ENCODE results near the gene CES4A. TPM values are rescaled to one million over a fixed set of nuclear protein-coding genes. Genes with fewer than 3 reads are reported as not detected.
"Not testable (repeated sequence)": the region's sequence is repeated elsewhere in the genome, so short reads cannot be mapped to it uniquely, and the experiment has no call there.

Gene CES4A
- total RNA-seq, 4 donors from 2014 or later, result 4.8 to 9.6 (median 6.4) TPM

DNA sequence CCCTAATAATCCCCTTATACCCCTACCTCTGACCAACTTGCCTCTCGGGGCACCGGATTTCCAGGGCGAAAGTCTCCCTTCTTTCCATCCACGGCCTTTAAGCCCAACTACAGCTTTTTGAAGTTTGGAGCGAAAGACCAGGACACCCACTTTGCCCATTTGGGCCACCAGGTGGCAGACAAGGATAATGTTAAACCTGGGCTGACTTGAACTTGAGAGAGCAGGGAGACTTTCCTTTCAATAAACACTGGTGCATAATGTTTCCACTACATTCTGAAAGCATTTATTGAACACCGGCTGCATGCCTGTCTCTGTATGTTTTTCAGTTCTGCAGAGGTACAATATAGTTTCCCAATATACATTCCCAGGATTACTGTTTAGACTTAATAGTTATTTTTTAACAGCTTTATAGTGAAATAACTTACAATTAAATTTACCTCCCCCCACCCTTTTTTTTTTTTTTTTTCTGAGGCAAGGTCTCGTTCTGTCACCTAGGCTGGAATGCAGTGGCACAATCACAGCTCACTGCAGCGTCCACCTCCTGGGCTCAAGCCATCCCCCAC, 34.2 kb upstream of the CES4A start:
- H3K9me3 ChIP-seq, result no peaks in the 10 kb centered on the region
- peaks cover 0 to 41% (median 10%) of the 10 kb centered on the region in 3 donors for H3K4me1 ChIP-seq
- intact Hi-C loops (cut with DNase I), result no loop called here
- peaks cover 0 to 15% (median 0%) of the 10 kb centered on the region in 4 donors for H3K27me3 ChIP-seq
- DNase-seq, result no peak
- no peaks in the 10 kb centered on the region for H3K36me3 ChIP-seq
- H3K4me3 ChIP-seq, result no peak overlapping the region
- TF ChIP-seq, protein P1, sequence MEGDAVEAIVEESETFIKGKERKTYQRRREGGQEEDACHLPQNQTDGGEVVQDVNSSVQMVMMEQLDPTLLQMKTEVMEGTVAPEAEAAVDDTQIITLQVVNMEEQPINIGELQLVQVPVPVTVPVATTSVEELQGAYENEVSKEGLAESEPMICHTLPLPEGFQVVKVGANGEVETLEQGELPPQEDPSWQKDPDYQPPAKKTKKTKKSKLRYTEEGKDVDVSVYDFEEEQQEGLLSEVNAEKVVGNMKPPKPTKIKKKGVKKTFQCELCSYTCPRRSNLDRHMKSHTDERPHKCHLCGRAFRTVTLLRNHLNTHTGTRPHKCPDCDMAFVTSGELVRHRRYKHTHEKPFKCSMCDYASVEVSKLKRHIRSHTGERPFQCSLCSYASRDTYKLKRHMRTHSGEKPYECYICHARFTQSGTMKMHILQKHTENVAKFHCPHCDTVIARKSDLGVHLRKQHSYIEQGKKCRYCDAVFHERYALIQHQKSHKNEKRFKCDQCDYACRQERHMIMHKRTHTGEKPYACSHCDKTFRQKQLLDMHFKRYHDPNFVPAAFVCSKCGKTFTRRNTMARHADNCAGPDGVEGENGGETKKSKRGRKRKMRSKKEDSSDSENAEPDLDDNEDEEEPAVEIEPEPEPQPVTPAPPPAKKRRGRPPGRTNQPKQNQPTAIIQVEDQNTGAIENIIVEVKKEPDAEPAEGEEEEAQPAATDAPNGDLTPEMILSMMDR (IDR thresholded peaks at IDR 0.05), result peak; percentile 84 to 90 (median 86)
- no peak for TF ChIP-seq POLR2A (IDR thresholded peaks at IDR 0.05)
- 8 to 15% methylated on average over 7 to 8 of the region's 8 CpGs for WGBS, 2 donors
- peak overlapping the region in 3 of 4 donors; percentile 11 to 68 (median 48) for H3K27ac ChIP-seq

DNA sequence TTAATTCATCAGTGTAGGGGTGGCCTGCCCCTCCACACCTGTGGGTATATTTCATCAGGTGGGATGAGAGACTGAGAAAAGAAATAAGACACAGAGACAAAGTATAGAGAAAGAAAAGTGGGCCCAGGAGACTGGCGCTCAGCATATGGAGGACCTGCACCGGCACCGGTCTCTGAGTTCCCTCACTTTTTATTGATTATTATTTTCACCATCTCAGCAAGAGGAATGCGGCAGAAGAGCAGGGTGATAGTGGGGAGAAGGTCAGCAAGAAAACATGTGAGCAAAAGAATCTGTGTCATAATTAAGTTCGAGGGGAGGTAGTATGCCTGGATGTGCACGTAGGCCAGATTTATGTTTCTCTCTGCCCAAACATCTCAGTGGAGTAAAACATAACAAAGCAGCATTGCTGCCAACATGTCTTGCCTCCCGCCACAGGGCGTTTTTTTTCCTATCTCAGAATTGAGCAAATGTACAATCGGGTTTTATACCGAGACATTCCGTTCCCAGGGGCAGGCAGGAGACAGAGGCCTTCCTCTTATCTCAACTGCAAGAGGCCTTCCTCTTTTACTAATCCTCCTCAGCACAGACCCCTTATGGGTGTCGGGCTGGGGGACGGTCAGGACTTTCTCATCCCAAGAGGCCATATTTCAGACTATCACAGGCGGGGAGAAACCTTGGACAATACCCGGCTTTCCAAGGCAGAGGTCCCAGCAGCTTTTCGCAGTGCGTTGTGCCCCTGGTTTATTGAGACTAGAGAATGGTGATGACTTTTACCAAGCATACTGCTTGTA, 32.8 kb upstream of the CES4A start:
- H3K4me3 ChIP-seq; H3K27me3 ChIP-seq; H3K9me3 ChIP-seq; DNase-seq; intact Hi-C loops (cut with DNase I); H3K27ac ChIP-seq; H3K36me3 ChIP-seq: not testable (repeated sequence)
- peaks cover 0 to 44% (median 9%) of the 10 kb centered on the region in 3 donors for H3K4me1 ChIP-seq
- 84 to 89% methylated on average over 17 of the region's 17 CpGs for WGBS, 2 donors

DNA sequence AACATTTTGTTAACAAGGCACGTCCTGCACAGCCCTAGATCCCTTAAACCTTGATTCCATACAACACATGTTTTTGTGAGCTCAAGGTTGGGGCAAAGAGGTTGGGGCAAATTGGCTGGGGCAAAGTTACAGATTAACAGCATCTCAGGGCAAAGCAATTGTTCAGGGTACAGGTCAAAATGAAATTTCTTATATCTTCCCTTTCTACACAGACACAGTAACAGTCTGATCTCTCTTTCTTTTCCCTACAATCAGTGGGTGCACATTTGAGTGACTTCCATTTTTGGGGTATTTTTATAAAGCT, 32.3 kb upstream of the CES4A start:
- H3K4me3 ChIP-seq; H3K36me3 ChIP-seq; H3K27me3 ChIP-seq; intact Hi-C loops (cut with DNase I); DNase-seq; H3K9me3 ChIP-seq; H3K27ac ChIP-seq: not testable (repeated sequence)
- WGBS, 2 donors, result 88% methylated on average over 1 of the region's 1 CpG
- peaks cover 3 to 44% (median 14%) of the 10 kb centered on the region in 3 donors for H3K4me1 ChIP-seq

- Histone ChIP-seq H3K27ac (no peak overlapping the region), H3K36me3 (no peaks in the 10 kb centered on the region), H3K9me3 (no peaks in the 10 kb centered on the region), H3K4me3 (no peak overlapping the region), H3K4me1 (peaks cover 14 to 45% (median 26%) of the 10 kb centered on the region in 3 donors), H3K27me3 (peaks cover 0 to 7% (median 0%) of the 10 kb centered on the region in 4 donors)
- TF ChIP-seq, protein P1 (IDR thresholded peaks at IDR 0.05), result no peak
- no peak for TF ChIP-seq POLR2A (IDR thresholded peaks at IDR 0.05)
- 56 to 79% methylated on average over 7 of the region's 7 CpGs for WGBS, 2 donors
- DNase-seq, result no peak
- intact Hi-C loops (cut with DNase I), result no loop called here
These were observed 29.3 kb upstream of the CES4A start for GRCh38 chr16:66958857-66959703.

DNA sequence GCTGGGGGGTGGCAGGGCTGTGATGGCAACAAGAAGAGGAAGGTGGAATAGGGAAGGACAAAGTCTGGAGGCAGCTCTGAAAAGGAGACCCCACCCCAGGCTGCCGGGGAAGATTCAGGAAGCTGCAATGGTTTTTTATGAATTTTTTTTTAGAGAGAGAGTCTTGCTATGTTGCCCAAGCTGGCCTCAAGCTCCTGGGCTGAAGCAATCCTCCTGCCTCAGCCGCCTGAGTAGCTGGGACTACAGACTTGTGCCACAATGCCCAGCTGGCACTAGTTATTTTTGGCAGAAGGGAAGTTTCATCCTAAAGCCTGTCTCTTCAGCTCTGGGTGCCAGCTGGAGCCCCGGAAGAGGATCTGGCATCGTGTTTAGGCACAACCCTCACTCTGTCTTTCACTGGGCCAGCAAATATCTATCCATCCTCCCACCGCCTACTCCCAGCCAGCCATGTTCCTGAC, 28.7 kb upstream of the CES4A start:
- intact Hi-C loops (cut with DNase I), result no loop called here
- peak overlapping the region in 1 of 4 donors; percentile 31 for H3K27ac ChIP-seq
- no peak for DNase-seq

DNA sequence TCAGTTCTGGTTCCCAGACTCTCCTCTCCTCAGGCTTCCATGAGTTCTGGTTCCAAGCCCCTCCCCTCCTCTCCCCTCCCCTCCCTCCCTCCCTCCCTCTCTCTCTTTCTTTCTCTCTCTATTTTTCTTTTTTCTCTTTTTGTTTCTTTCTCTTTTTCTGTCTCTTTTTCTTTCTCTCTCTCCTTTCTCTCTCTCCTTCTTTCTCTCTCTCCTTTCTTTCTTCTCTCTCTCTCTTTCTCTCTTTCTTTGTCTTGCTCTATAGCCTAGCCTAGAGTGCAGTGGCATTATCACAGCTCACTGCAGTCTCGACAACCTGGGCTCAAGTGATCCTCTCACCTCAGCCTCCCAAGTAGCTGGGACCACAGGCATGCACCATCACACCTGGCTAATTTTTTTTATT, 28.1 kb upstream of the CES4A start:
- Histone ChIP-seq H3K4me3 (no peak overlapping the region), H3K36me3 (no peaks in the 10 kb centered on the region), H3K9me3 (no peaks in the 10 kb centered on the region), H3K27ac (peak overlapping the region in 1 of 4 donors; percentile 31), H3K4me1 (peaks cover 14 to 45% (median 26%) of the 10 kb centered on the region in 3 donors), H3K27me3 (peaks cover 0 to 19% (median 0%) of the 10 kb centered on the region in 4 donors)
- 76 to 79% methylated on average over 1 of the region's 1 CpG for WGBS, 2 donors
- TF ChIP-seq POLR2A (IDR thresholded peaks at IDR 0.05), result no peak
- TF ChIP-seq, protein P1 (IDR thresholded peaks at IDR 0.05), result no peak
- DNase-seq, result no peak
- intact Hi-C loops (cut with DNase I), result no loop called here

More for the DNA sequence above, 28.7 kb upstream of the CES4A start:
- Histone ChIP-seq H3K27me3 (peaks cover 0 to 14% (median 0%) of the 10 kb centered on the region in 4 donors), H3K4me3 (no peak overlapping the region), H3K9me3 (no peaks in the 10 kb centered on the region), H3K36me3 (no peaks in the 10 kb centered on the region), H3K4me1 (peaks cover 14 to 45% (median 26%) of the 10 kb centered on the region in 3 donors)
- WGBS, 2 donors, result 20 to 51% methylated on average over 5 of the region's 5 CpGs
- no peak for TF ChIP-seq POLR2A (IDR thresholded peaks at IDR 0.05)
